ENCODE measurements around the gene TTLL1.

DNA sequence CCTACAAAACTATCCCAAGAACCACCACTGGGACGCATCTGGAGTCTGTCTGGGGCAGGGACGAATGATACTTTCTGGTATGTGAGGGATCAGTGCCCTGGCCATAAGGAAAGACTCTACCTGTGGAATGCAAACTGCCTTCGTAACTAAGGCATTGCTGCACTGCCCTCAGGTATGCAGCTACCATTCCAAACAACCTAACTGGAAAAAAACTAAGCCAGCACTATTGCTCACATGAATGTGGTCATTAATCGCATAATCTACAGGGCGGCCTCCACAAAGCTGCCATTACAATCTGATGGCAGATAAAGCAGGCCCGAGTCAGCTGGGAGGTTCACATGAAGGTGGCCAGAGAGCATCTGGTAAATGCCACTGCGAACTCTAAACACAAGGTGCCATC is 78.1 kb downstream of the TTLL1 start:
- TF ChIP-seq, protein P1, sequence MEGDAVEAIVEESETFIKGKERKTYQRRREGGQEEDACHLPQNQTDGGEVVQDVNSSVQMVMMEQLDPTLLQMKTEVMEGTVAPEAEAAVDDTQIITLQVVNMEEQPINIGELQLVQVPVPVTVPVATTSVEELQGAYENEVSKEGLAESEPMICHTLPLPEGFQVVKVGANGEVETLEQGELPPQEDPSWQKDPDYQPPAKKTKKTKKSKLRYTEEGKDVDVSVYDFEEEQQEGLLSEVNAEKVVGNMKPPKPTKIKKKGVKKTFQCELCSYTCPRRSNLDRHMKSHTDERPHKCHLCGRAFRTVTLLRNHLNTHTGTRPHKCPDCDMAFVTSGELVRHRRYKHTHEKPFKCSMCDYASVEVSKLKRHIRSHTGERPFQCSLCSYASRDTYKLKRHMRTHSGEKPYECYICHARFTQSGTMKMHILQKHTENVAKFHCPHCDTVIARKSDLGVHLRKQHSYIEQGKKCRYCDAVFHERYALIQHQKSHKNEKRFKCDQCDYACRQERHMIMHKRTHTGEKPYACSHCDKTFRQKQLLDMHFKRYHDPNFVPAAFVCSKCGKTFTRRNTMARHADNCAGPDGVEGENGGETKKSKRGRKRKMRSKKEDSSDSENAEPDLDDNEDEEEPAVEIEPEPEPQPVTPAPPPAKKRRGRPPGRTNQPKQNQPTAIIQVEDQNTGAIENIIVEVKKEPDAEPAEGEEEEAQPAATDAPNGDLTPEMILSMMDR (IDR thresholded peaks at IDR 0.05) = no peak
- no peak for TF ChIP-seq POLR2AphosphoS5 (IDR thresholded peaks at IDR 0.05)
- no peak for TF ChIP-seq POLR2A (IDR thresholded peaks at IDR 0.05)
